ENCODE data around the gene AMIGO2. TPM values are rescaled to one million over a fixed set of nuclear protein-coding genes. Genes with fewer than 3 reads are reported as not detected.

AMIGO2 gene
- total RNA-seq, 4 donors from 2014 or later = 5.1 to 14.8 (median 10.5) TPM

GRCh38 chr12:47078733-47079467 is 859 bp downstream of the AMIGO2 start:
- TF ChIP-seq CTCF (IDR thresholded peaks at IDR 0.05; ENCODE audit: low read depth) = no peak

GRCh38 chr12:47078086-47078395 is 1.7 kb downstream of the AMIGO2 start:
- TF ChIP-seq CTCF (IDR thresholded peaks at IDR 0.05; ENCODE audit: low read depth) = no peak

GRCh38 chr12:47077206-47078085 is 2.3 kb downstream of the AMIGO2 start:
- no peak for TF ChIP-seq CTCF (IDR thresholded peaks at IDR 0.05; ENCODE audit: low read depth)

GRCh38 chr12:47075192-47076084 is 4.3 kb downstream of the AMIGO2 start:
- TF ChIP-seq CTCF (IDR thresholded peaks at IDR 0.05; ENCODE audit: low read depth) = no peak

GRCh38 chr12:47074757-47075156 is 5.0 kb downstream of the AMIGO2 start:
- TF ChIP-seq CTCF (IDR thresholded peaks at IDR 0.05; ENCODE audit: low read depth) = no peak

GRCh38 chr12:47073951-47074350 is 5.8 kb downstream of the AMIGO2 start:
- no peak for TF ChIP-seq CTCF (IDR thresholded peaks at IDR 0.05; ENCODE audit: low read depth)

All from subcutaneous adipose tissue (tissue), 4 donors.